ENCODE results near the gene NTRK2.

NTRK2 gene

GRCh38 chr9:84669288-84670137 lies at the start of gene NTRK2:
Gene NTRK2 (plus strand): TSS chr9:84669729. CDS start chr9:84670749, 1,020 bp downstream.
- DNase-seq (ENCODE audit: low spot score): no peak

DNA sequence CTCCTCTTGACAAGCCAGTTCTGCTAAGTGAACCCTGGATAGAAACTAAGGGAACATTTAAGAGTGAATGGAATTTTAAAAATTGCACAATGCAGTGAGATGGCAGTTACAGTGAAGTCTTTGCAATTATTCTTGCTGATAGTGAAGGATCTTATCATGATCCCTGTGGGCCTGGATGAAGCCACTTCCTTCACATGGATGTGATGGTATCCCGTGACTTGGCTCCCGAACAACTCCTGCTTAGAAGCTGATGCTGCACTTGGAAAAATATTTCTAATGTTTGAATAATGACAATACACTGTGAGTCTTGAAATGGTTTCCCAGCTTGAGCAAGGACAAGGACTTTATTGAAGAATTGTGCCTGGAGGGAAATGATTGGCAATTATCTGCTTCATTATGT lies 49.2 kb upstream of the NTRK2 start:
- no peak for DNase-seq (ENCODE audit: low spot score)

- no peak for DNase-seq (ENCODE audit: low spot score)
Measured at GRCh38 chr9:84621811-84622210, 47.7 kb upstream of the NTRK2 start.

DNA sequence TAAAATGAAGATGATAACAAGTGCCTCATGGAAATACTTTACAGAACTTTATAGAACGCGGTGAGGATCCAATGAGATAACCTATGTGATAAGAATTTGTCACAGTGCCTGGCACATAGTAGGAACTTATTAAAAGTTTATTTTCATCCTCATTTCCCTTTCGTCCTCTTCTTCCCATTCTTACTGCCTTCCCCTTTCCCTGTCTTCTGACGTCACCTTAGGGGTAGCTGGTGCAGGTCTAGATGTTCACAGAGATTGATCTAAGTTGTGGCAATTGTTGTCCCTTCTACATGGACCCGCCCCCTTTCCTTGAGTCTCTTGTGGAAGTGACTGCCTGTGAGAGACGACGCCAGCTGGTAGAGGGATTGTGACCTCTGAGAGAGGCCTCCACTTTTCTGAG lies 46.5 kb upstream of the NTRK2 start:
- no peak for DNase-seq (ENCODE audit: low spot score)

DNA sequence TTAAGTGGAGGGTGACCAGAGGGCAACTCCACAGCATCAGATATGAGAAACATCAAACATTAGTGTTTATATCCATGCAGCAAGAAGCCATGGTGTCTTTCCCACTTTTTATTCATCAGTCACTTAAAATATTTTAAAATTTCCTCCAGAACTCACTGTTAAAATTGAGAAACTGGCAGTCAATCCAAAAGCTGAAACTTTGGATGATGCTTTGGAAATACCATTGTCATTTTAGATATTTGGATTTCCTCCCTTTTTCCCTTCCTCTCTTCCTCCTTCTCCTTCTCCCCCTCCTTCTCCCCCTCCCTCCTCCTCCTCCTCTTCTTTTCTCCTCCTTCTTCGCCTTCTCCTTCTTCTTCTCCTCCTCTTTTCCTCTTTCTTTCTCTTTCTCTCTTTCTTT lies 33.1 kb upstream of the NTRK2 start:
- DNase-seq (ENCODE audit: low spot score): no peak

DNA sequence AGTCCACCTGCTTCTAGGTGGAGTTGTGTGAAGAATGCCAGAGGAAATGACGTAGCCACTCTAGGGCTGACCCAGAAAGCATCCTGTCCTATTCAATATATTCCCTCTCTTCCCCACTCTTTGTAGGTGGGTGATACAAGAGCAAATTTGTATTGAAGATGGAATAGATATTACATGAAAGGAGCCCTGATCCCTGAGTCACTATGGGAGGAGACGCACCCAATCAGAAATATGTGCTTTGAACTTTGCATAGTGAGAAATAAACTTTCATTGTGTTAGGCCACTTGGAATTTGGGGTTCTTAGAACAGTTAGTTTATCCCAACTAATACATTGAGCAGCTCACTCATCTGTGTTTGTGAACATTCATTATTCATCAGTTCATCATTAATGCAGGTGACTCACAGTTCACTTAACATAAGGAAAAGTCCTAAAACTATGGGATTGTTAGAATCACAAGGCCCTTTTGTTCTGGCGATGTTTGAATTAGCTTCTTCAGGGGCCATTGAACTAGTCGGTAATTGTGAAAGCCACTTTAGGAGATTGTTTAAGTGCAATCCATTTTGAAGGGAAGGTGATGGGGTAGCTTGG lies 26.9 kb upstream of the NTRK2 start:
- no peak for DNase-seq (ENCODE audit: low spot score)

- no peak for DNase-seq (ENCODE audit: low spot score)
Measured at GRCh38 chr9:84647699-84648098, 21.8 kb upstream of the NTRK2 start.

- DNase-seq (ENCODE audit: low spot score): peak; percentile 65
Measured at GRCh38 chr9:84652496-84653120, 16.9 kb upstream of the NTRK2 start.

GRCh38 chr9:84655447-84655846 lies 14.1 kb upstream of the NTRK2 start:
- no peak for DNase-seq (ENCODE audit: low spot score)

GRCh38 chr9:84659313-84659712 lies 10.2 kb upstream of the NTRK2 start:
- no peak for DNase-seq (ENCODE audit: low spot score)

DNA sequence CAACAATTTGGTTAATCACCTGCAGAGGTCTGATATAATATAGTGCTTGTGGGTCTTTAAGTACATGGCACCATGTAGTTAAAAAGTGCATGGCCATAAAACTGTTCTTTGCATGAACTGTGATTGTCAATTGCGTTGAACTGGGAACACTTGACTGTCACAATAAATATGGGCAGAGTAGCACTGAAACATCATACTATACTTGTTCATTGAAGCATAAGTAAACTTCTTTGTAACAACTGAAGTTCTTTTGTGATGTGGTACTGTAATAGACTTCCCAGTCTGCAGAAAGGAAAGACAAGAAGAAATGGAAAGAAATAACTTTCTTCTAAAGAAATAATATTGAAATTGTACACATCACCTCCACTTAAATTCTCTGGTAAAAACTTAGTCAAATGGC lies 9.8 kb upstream of the NTRK2 start:
- DNase-seq (ENCODE audit: low spot score): no peak

GRCh38 chr9:84667571-84668195 lies 1.8 kb upstream of the NTRK2 start:
- peak; percentile 25 for DNase-seq (ENCODE audit: low spot score)

DNA sequence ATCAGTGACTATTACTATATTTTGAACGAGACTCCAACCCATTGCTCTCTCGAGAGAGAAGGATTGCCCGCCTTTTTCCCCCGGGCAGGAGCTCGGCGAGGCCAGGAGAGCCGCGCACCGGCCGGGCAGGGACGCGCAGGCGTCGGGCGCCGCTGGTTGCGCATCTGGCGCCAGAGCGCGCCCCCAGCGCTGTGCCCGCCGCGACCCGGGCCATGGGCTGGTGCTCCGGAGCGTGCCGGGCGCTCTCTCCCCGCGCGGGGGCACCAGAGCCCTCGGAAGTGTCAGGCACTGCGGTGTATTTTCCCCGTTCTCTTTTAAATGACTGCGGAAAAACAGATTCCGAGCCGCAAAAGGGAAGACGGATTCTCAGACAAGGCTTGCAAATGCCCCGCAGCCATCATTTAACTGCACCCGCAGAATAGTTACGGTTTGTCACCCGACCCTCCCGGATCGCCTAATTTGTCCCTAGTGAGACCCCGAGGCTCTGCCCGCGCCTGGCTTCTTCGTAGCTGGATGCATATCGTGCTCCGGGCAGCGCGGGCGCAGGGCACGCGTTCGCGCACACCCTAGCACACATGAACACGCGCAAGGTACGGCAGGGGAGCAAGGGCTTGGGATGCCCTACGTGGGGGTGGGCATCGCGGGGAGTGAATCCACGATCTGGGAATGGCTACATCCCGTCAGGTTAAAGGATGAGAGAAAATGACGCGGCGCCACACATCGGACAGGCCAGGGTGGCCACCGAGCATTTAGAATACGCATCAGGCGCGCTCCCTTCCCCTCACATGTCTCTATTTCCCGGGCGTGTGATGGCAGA lies 1.1 kb upstream of the NTRK2 start:
- peak; percentile 79 for DNase-seq (ENCODE audit: low spot score)

GRCh38 chr9:84669013-84669287 lies 579 bp upstream of the NTRK2 start:
- DNase-seq (ENCODE audit: low spot score): no peak

DNA sequence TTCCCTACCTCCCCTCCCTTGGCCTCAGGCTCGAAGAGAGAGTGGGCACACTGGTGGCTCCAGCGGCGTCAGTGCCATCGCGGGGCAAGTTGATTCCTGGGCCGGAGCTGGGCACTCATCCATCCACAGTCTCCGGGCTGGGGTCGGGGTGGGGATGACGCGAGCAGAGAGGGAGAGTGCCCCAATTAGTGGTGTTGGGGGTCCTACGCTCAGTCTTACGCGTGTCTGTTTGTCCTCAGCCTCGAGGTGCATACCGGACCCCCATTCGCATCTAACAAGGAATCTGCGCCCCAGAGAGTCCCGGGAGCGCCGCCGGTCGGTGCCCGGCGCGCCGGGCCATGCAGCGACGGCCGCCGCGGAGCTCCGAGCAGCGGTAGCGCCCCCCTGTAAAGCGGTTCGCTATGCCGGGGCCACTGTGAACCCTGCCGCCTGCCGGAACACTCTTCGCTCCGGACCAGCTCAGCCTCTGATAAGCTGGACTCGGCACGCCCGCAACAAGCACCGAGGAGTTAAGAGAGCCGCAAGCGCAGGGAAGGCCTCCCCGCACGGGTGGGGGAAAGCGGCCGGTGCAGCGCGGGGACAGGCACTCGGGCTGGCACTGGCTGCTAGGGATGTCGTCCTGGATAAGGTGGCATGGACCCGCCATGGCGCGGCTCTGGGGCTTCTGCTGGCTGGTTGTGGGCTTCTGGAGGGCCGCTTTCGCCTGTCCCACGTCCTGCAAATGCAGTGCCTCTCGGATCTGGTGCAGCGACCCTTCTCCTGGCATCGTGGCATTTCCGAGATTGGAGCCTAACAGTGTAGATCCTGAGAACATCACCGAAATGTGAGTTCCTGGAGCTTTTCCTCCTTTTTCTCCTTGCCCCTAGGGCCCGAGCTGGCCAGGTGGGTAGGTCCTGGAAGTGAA lies 861 bp downstream of the NTRK2 start:
- no peak for DNase-seq (ENCODE audit: low spot score)

DNA sequence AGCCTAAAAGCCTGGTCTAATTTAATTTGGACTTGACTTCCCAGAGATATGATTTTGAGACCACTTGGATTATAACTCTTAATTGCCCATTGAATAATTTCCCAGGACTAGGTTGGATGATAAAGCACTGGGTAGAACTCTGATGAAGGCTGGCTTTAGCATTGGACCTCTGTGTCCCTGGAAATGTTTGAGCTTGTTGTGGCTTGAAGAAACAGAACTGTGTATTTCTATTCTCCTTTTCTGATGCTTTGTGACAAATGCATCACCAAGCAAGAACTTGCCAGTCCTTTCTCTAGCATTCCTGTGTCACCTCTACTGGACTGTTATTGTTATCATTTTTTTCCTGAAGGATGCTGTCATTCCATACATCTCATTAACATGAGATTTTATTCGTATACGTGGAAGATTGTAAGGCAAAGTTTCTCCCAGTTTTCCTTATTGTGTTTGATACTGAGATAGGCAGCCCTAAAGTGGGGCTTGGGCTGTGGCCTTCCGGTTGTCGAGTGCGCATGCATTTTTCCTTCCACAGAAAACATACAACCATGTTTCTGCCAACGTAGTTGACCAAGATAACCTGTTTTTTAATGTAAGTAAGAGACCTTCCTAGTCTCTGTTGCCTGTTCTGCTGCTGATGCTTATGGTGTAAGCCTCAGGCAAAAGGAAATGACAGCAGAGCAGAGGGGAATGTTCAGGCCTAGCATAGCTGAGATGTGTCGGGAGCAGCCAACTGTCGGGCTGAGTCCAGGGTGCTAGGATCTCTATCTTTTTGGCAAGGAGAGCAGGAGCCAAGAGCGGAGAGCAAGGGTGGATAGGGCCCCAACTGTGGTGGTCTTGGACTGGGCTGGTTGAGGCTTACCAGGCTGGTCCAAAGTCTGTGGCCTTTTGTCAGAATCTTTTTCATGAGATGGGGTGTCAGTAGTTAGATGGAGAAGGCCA lies 2.3 kb downstream of the NTRK2 start:
- DNase-seq (ENCODE audit: low spot score): no peak

DNA sequence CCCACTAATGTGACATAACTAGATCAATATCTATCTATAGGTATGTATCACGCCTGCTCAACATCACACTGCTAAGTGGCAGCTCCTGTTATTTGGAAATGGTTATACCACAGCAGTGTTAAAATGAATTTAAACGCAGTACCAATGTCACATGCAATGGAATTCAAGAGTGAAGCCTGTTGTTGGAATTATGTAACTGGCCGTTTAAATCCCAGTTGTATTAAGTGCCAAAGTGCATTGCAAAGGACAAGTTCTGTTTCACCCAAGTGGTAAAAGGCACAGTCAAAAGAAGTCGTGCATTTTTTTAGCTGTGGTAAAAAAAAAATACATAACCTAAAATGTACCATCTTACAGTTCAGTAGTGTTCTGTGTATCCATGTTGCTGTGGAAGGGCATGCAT lies 4.3 kb downstream of the NTRK2 start:
- no peak for DNase-seq (ENCODE audit: low spot score)

DNA sequence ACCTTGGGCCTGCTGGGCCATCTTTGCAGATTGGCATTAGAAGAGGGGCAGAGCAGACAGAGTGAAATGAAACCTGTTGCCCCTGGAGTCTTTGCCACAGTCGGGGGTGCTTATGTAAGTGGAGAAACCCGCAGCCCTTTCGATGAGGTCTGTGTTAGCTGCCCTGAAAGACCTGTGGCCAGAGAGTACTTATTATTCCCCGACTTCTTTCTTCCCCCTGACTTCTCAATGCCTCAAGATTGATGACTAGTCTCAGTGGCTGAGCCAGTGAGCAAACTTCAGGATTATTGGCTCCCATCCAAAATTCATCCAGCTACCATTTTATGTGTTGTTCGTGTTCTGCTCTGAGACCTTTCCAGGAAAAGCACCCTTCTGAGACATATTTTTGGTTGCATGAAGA lies 7.6 kb downstream of the NTRK2 start:
- no peak for DNase-seq (ENCODE audit: low spot score)

GRCh38 chr9:84679571-84679970 lies 10.0 kb downstream of the NTRK2 start:
- DNase-seq (ENCODE audit: low spot score): no peak
